GM19099 (cell line): Measurements from ENCODE around the gene C11orf58.

Experiments
- POLR2A ChIP-seq: IDR thresholded peaks from 3 replicates; pipeline ENCODE4 v1.6.1; 2011; ENCODE audit warnings: low read depth; ENCODE audit not compliant: insufficient read length; ENCODE audit errors: extremely low read depth

The C11orf58 gene

GRCh38 chr11:16759857-16760508, 21.5 kb downstream of the C11orf58 start:
- TF ChIP-seq POLR2A, result no peak

GRCh38 chr11:16763746-16764145, 25.3 kb downstream of the C11orf58 start:
- no peak for TF ChIP-seq POLR2A

GRCh38 chr11:16764888-16765287, 26.4 kb downstream of the C11orf58 start:
- TF ChIP-seq POLR2A, result no peak

- no peak for TF ChIP-seq POLR2A
Measured at GRCh38 chr11:16767137-16767536, 28.7 kb downstream of the C11orf58 start.

- no peak for TF ChIP-seq POLR2A
Measured at GRCh38 chr11:16767957-16768356, 29.5 kb downstream of the C11orf58 start.

GRCh38 chr11:16769386-16769785, 30.9 kb downstream of the C11orf58 start:
- TF ChIP-seq POLR2A, result no peak

- TF ChIP-seq POLR2A, result no peak
Measured at GRCh38 chr11:16770016-16770415, 31.6 kb downstream of the C11orf58 start.

- TF ChIP-seq POLR2A, result no peak
Measured at GRCh38 chr11:16771350-16772140, 33.1 kb downstream of the C11orf58 start.

- TF ChIP-seq POLR2A, result no peak
Measured at GRCh38 chr11:16772141-16772512, 33.7 kb downstream of the C11orf58 start.

- TF ChIP-seq POLR2A, result no peak
Measured at GRCh38 chr11:16773981-16774935, 35.8 kb downstream of the C11orf58 start.

GRCh38 chr11:16774936-16775613, 36.6 kb downstream of the C11orf58 start:
- TF ChIP-seq POLR2A, result no peak

GRCh38 chr11:16775614-16776283, 37.3 kb downstream of the C11orf58 start:
- no peak for TF ChIP-seq POLR2A

- TF ChIP-seq POLR2A, result no peak
Measured at GRCh38 chr11:16776711-16777612, 38.5 kb downstream of the C11orf58 start.
